HEK293 (cell line): ENCODE measurements around the gene NHERF2.

Experiments
- CTCF ChIA-PET: fragments of 350-600 bp; formaldehyde crosslinking; extraction: SDS; loops from one replicate; lab custom pipeline; 2021; ENCODE audit warnings: antibody characterized with exemption; lab: Yijun Ruan, JAX
- POLR2A ChIA-PET: fragments of 300-600 bp; formaldehyde crosslinking; extraction: SDS; loops from one replicate; lab custom pipeline; 2020; ENCODE audit warnings: antibody characterized with exemption, inconsistent platforms; lab: Yijun Ruan, JAX
- H3K27ac ChIP-seq: fragments of 200-500 bp; sonication (Bioruptor generic); 2 replicates; pipeline ENCODE4 v1.5.1; 2014; ENCODE audit warnings: low read depth, low read length, control low read depth, inconsistent platforms; ENCODE audit errors: extremely low read depth
- H3K36me3 ChIP-seq, 2 experiments: fragments of 200-500 bp in 1 of 2; sonication (Bioruptor generic) in 1 of 2; 1 replicate in 1 of 2; 2 replicates in 1 of 2; pipeline ENCODE4 v1.5.1; 2014 to 2017; ENCODE audit warnings: inconsistent platforms in 2 of 2, low read length in 2 of 2; ENCODE audit not compliant: control insufficient read depth in 2 of 2, insufficient read depth in 1 of 2
- H3K4me1 ChIP-seq: fragments of 200-500 bp; sonication (Bioruptor generic); 2 replicates; pipeline ENCODE4 v1.5.1; 2014; ENCODE audit warnings: mild to moderate bottlenecking, low read length, inconsistent platforms; ENCODE audit not compliant: control insufficient read depth, insufficient read depth
- H3K4me3 ChIP-seq: 2 replicates; pipeline ENCODE4 v1.5.1; 2011; ENCODE audit warnings: low read depth, mild to moderate bottlenecking, control low read depth, low read length, moderate library complexity
- H3K9me3 ChIP-seq: fragments of 200-500 bp; sonication (Bioruptor generic); 2 replicates; pipeline ENCODE4 v1.5.1; 2014; ENCODE audit warnings: low read depth, low read length, inconsistent platforms; ENCODE audit not compliant: control insufficient read depth, insufficient read depth
- ATF2 ChIP-seq: fragments of 450-650 bp; formaldehyde crosslinking; IDR thresholded peaks from 2 replicates; pipeline ENCODE4 v1.5.1; 2016; ENCODE audit warnings: missing biosample characterization, missing genetic modification characterization, low read depth
- KLF1 ChIP-seq: fragments of 450-650 bp; formaldehyde crosslinking; IDR thresholded peaks from 2 replicates; pipeline ENCODE4 v1.5.1; 2016; ENCODE audit warnings: missing biosample characterization, missing genetic modification characterization
- PRDM4 ChIP-seq: fragments of 450-650 bp; formaldehyde crosslinking; IDR thresholded peaks from 2 replicates; pipeline ENCODE4 v1.5.1; 2017; ENCODE audit warnings: missing biosample characterization, missing genetic modification characterization
- SP2 ChIP-seq: fragments of 450-650 bp; formaldehyde crosslinking; IDR thresholded peaks from 2 replicates; pipeline ENCODE4 v1.5.1; 2016; ENCODE audit warnings: missing biosample characterization, missing genetic modification characterization
- TCF7L2 ChIP-seq: IDR thresholded peaks from 2 replicates; pipeline ENCODE4 v1.6.1; 2011; ENCODE audit warnings: low read depth, mild to moderate bottlenecking, inconsistent platforms, low read length, moderate library complexity, borderline replicate concordance
- YY2 ChIP-seq: fragments of 450-650 bp; formaldehyde crosslinking; IDR thresholded peaks from 2 replicates; pipeline ENCODE4 v1.5.1; 2016; ENCODE audit warnings: missing biosample characterization, missing genetic modification characterization
- ZBTB26 ChIP-seq: fragments of 450-650 bp; formaldehyde crosslinking; optimal IDR thresholded peaks from 2 replicates; pipeline ENCODE3; 2016; ENCODE audit warnings: missing biosample characterization, mild to moderate bottlenecking, missing genetic modification characterization
- ZBTB44 ChIP-seq: fragments of 450-650 bp; IDR thresholded peaks from 2 replicates; pipeline ENCODE4 v1.5.1; 2018; ENCODE audit warnings: missing biosample characterization, mild to moderate bottlenecking, missing genetic modification characterization
- ZNF114 ChIP-seq: fragments of 450-650 bp; formaldehyde crosslinking; IDR thresholded peaks from 2 replicates; pipeline ENCODE4 v1.5.0; 2017; ENCODE audit warnings: missing biosample characterization, missing genetic modification characterization
- ZNF175 ChIP-seq: fragments of 450-650 bp; formaldehyde crosslinking; IDR thresholded peaks from 2 replicates; pipeline ENCODE4 v1.5.1; 2016; ENCODE audit warnings: missing biosample characterization, missing genetic modification characterization
- ZNF2 ChIP-seq: fragments of 450-650 bp; formaldehyde crosslinking; IDR thresholded peaks from 2 replicates; pipeline ENCODE4 v1.5.1; 2016; ENCODE audit warnings: missing biosample characterization, missing genetic modification characterization
- ZNF404 ChIP-seq: fragments of 450-650 bp; formaldehyde crosslinking; IDR thresholded peaks from 2 replicates; pipeline ENCODE4 v1.5.1; 2017; ENCODE audit warnings: missing biosample characterization, missing genetic modification characterization
- ZNF426 ChIP-seq: fragments of 450-650 bp; formaldehyde crosslinking; IDR thresholded peaks from 2 replicates; pipeline ENCODE4 v1.5.1; 2017; ENCODE audit warnings: missing biosample characterization, missing genetic modification characterization, mild to moderate bottlenecking, inconsistent platforms, moderate library complexity
- ZNF521 ChIP-seq: fragments of 450-650 bp; formaldehyde crosslinking; IDR thresholded peaks from 2 replicates; pipeline ENCODE4 v1.5.1; 2017; ENCODE audit warnings: missing biosample characterization, mild to moderate bottlenecking, missing genetic modification characterization
- ZNF623 ChIP-seq: fragments of 450-650 bp; formaldehyde crosslinking; IDR thresholded peaks from 2 replicates; pipeline ENCODE4 v1.5.1; 2016; ENCODE audit warnings: missing biosample characterization, missing genetic modification characterization
- ZNF654 ChIP-seq: fragments of 450-650 bp; formaldehyde crosslinking; IDR thresholded peaks from 2 replicates; pipeline ENCODE4 v1.5.1; 2016; ENCODE audit warnings: low read depth, missing biosample characterization, missing genetic modification characterization
- ZNF791 ChIP-seq: fragments of 450-650 bp; formaldehyde crosslinking; IDR thresholded peaks from 2 replicates; pipeline ENCODE4 v1.5.1; 2016; ENCODE audit warnings: missing biosample characterization, missing genetic modification characterization
- ZNF843 ChIP-seq: fragments of 450-650 bp; formaldehyde crosslinking; IDR thresholded peaks from 2 replicates; pipeline ENCODE4 v1.5.1; 2016; ENCODE audit warnings: missing biosample characterization, missing genetic modification characterization
- TF ChIP-seq, protein P1 (sequence below): fragments of 450-650 bp; formaldehyde crosslinking; IDR thresholded peaks from 2 replicates; pipeline ENCODE4 v1.5.1; 2016; ENCODE audit warnings: missing biosample characterization, missing genetic modification characterization
- TF ChIP-seq, protein P2 (sequence below): sonication (generic); formaldehyde crosslinking; IDR thresholded peaks from 2 replicates; pipeline ENCODE4 v1.8.1; 2022; ENCODE audit warnings: mild to moderate bottlenecking, moderate library complexity, missing genetic modification reagents
- TF ChIP-seq, protein P3 (sequence below): fragments of 450-650 bp; formaldehyde crosslinking; IDR thresholded peaks from 2 replicates; pipeline ENCODE4; 2016; ENCODE audit warnings: missing biosample characterization, missing genetic modification characterization
- TF ChIP-seq, protein P4 (sequence below): fragments of 450-650 bp; formaldehyde crosslinking; IDR thresholded peaks from 2 replicates; pipeline ENCODE4 v1.5.1; 2016; ENCODE audit warnings: missing biosample characterization, missing genetic modification characterization, low read depth

Gene NHERF2

DNA sequence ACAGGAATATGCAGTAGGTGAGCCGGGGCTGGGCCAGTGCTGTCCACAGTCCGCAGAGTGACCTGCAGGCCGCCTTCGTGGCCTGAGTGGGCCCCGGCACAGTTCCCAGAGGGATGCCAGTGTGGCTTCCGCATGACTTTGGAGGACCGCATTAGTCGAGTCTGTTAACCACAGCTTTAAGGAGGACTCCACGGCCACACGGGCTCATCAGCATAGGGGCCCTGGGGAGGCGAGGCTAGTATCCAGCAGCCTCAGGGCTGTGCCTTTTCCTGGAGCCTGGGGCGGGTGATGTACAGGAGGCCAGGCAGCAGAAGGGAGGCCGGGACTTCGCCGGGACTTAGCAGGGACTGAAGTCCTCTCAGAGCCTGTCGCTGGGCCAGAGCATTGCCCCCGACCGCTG lies 34.3 kb downstream of the NHERF2 start:
- Histone ChIP-seq H3K36me3 (peaks cover 0 to 77% of the 10 kb centered on the region in 2 experiments; a peak in 2 of 3 replicates), H3K9me3 (no peaks in the 10 kb centered on the region), H3K4me1 (no peaks in the 10 kb centered on the region), H3K27ac (no peak overlapping the region), H3K4me3 (no peak overlapping the region)
- ChIA-PET CTCF (no interaction called here), POLR2A (no interaction called here)
- TF ChIP-seq ZNF623 (tag by site-specific recombination) (no peak), KLF1 (tag by site-specific recombination) (no peak), ZNF521 (tag by site-specific recombination) (no peak), PRDM4 (tag by site-specific recombination) (no peak), ZNF404 (no peak)
- TF ChIP-seq, protein P1, sequence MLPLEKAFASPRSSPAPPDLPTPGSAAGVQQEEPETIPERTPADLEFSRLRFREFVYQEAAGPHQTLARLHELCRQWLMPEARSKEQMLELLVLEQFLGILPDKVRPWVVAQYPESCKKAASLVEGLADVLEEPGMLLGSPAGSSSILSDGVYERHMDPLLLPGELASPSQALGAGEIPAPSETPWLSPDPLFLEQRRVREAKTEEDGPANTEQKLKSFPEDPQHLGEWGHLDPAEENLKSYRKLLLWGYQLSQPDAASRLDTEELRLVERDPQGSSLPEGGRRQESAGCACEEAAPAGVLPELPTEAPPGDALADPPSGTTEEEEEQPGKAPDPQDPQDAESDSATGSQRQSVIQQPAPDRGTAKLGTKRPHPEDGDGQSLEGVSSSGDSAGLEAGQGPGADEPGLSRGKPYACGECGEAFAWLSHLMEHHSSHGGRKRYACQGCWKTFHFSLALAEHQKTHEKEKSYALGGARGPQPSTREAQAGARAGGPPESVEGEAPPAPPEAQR (tag by site-specific recombination): no peak
- TF ChIP-seq, all 188 proteins: peak for 0

DNA sequence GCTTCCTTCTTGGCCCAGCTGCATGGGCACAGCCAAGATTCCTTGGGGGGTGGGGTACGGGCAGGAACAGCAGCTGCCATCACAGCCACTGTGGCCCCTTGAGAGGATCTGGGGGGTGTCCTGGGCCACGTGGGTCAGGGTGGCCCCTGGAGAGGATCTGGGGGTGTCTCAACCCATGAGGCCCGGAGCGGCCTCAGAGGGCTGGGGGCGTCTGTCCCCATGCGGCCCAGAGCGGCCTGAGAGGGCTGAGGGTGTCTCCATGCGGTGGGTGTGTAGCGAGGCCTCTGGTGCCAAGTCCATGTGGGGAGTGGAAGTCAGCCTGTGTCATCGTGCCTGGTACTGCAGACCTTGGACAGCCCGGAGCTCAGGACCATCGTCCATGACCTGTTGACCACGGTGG lies 34.8 kb downstream of the NHERF2 start:
- Histone ChIP-seq H3K9me3 (no peaks in the 10 kb centered on the region), H3K36me3 (peaks cover 4 to 77% of the 10 kb centered on the region in 2 experiments; a peak in 2 of 3 replicates), H3K4me1 (no peaks in the 10 kb centered on the region), H3K4me3 (no peak overlapping the region), H3K27ac (no peak overlapping the region)
- ChIA-PET POLR2A (interaction anchor here (1.9 kb wide), 1 partner anchor 94 kb away, joined by 8 read pairs; the partner anchor contains the start of gene TRAF7), CTCF (no interaction called here)
- TF ChIP-seq ZNF654 (tag by site-specific recombination): no peak
- TF ChIP-seq, protein P2, sequence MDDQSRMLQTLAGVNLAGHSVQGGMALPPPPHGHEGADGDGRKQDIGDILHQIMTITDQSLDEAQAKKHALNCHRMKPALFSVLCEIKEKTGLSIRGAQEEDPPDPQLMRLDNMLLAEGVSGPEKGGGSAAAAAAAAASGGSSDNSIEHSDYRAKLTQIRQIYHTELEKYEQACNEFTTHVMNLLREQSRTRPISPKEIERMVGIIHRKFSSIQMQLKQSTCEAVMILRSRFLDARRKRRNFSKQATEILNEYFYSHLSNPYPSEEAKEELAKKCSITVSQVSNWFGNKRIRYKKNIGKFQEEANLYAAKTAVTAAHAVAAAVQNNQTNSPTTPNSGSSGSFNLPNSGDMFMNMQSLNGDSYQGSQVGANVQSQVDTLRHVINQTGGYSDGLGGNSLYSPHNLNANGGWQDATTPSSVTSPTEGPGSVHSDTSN (CRISPR knock-in tag): no peak
- no peak for TF ChIP-seq YY2 (tag by site-specific recombination)
- TF ChIP-seq ZNF2 (tag by site-specific recombination): no peak
- no peak for TF ChIP-seq ZNF791 (tag by site-specific recombination)
- no peak for TF ChIP-seq ZNF175
- TF ChIP-seq, protein P3, sequence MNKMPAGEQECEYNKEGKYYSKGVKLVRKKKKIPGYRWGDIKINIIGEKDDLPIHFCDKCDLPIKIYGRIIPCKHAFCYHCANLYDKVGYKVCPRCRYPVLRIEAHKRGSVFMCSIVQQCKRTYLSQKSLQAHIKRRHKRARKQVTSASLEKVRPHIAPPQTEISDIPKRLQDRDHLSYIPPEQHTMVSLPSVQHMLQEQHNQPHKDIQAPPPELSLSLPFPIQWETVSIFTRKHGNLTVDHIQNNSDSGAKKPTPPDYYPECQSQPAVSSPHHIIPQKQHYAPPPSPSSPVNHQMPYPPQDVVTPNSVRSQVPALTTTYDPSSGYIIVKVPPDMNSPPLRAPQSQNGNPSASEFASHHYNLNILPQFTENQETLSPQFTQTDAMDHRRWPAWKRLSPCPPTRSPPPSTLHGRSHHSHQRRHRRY (tag by site-specific recombination): no peak
- no peak for TF ChIP-seq ZNF426 (tag by site-specific recombination)
- TF ChIP-seq, protein P4, sequence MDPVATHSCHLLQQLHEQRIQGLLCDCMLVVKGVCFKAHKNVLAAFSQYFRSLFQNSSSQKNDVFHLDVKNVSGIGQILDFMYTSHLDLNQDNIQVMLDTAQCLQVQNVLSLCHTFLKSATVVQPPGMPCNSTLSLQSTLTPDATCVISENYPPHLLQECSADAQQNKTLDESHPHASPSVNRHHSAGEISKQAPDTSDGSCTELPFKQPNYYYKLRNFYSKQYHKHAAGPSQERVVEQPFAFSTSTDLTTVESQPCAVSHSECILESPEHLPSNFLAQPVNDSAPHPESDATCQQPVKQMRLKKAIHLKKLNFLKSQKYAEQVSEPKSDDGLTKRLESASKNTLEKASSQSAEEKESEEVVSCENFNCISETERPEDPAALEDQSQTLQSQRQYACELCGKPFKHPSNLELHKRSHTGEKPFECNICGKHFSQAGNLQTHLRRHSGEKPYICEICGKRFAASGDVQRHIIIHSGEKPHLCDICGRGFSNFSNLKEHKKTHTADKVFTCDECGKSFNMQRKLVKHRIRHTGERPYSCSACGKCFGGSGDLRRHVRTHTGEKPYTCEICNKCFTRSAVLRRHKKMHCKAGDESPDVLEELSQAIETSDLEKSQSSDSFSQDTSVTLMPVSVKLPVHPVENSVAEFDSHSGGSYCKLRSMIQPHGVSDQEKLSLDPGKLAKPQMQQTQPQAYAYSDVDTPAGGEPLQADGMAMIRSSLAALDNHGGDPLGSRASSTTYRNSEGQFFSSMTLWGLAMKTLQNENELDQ (tag by site-specific recombination): no peak
- TF ChIP-seq ZNF114 (tag by site-specific recombination): no peak
- TF ChIP-seq TCF7L2: no peak
- no peak for TF ChIP-seq ZBTB44 (tag by site-specific recombination)
- TF ChIP-seq SP2: no peak
- no peak for TF ChIP-seq ZNF843 (tag by site-specific recombination)
- no peak for TF ChIP-seq ZBTB26 (tag by site-specific recombination)
- TF ChIP-seq ATF2 (tag by site-specific recombination): no peak
